HK-2 (cell line): ENCODE data around the gene S100B.
"Not testable (repeated sequence)": the region's sequence is repeated elsewhere in the genome, so short reads cannot be mapped to it uniquely, and the experiment has no call there.

Experiments used
- DNase-seq: peaks from one replicate; pipeline ENCODE4 v3.0.0-alpha.2; 2018; ENCODE audit not compliant: unreplicated experiment

Gene S100B

DNA sequence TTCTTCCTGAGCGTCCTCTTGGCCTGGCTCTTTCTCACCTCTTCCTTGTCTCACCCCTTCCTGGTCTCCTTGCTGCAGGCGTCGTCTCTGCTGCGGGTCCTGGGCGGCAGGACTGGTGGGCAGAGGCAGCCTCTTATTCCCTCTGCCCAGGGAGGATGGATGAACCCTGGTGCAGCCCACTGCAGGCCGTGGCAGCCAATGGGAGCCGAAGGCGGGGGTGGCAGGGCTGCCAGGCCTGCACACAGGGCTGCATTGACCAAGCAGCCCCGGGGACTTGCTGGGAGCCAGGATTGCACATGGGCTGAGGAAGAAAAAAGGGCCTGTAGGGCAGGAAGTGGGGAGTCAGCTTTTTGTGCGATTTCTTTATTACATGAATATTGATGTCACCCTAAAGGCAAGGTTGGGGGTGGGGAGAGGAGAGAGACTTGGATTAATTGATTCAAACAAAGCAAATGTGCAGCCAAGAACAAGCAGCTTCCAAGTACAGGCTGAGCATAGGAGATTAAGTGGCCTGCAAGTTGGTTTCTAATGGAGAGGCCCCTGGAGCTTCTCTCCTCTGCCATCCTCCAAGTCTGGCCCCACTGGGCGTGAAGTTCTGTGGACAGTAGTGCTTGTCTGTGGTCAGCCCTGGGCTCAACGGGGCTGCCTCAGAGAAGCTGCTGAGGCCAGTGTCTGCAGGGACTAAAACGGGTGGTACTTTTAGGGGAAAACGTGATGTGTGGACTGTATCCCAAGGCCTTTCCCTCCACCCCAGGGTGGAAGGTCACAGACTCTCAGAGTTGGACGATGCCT, at the start of gene S100B:
Gene S100B, minus strand, starts transcription at position 108 of the 792 bp plus-strand sequence. CDS start 2,667 bp downstream, outside the sequence.
- no peak for DNase-seq

DNA sequence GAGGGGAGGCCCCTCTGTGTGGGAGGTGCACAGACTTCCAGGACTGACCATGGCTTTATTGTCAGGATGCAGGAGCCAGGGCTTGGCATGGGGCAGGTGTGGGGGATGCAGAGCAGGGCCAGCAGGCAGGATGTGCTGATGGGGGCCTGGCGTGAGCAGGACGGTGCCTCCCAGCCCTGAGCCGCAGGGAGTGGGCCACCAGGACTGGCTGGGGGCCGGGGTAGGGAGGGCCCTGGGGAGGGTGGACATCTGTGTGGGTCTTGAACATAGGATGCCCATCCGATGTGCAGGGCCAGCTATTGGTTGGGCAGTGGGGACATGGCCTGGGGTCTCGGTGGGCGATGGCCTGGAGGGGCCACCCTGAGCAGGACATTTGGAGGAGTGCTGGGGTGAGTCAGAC, 46.2 kb upstream of the S100B start:
- no peak for DNase-seq

DNA sequence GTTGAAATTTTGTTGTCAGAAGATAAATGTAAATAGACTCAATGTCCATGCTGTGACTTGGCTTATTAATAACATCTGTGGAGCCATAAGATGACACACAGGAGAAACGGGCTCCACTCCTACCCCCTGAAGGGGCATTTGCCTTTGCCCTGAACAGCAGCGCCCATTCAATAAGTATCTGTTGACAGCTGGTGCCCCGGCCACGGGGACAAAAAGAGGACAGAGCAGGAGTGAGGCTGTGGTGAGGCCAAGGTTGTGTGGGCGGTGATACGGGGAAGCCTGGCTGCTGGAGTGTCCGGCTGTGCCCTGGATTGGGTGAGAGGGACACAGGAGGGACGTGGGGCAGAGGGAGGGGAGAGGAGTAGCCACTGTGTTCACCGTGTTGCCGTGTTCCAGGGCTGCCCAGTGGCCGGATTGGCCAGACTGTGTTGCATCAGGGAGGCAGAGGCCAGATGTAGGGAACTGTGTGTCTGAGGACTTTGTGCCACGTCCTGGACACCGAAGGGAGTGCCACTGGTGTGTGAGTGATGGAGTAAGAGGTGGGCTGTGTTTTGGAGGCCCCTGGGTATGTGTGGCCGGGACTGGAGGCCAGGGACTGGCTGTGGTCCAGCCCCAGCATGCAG, 45.7 kb upstream of the S100B start:
- DNase-seq: no peak

DNA sequence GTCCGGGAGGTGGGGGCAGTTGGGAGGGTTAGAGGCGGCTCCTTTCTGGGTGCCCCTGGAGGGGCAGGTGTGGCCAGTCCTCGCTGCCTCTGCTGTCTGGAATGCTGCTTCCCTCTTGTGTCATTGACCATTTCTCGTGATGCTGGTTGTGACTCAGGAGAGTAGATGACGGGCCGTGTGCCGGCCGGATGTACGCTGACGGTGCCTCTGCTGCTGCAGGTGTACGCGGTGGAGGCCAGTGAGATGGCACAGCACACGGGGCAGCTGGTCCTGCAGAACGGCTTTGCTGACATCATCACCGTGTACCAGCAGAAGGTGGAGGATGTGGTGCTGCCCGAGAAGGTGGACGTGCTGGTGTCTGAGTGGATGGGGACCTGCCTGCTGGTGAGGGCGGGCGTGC, 44.5 kb upstream of the S100B start:
- DNase-seq: no peak

DNA sequence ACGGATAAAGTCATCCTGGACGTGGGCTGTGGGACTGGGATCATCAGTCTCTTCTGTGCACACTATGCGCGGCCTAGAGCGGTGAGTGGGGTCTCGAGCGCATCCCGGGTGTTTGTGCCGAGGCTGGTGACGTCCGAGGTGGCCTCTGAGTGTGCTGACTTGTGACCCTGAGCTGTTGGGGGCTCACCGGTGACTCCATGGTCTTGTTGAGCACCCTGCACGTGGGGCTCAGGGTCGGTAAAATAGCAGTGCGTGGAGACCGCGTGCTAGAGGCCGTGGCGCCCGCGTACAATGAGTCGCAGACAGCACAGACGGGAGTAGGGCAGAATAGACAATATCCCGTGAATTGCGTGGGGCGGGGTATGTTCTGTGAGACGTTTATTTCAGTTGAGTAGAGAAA, 43.7 kb upstream of the S100B start:
- DNase-seq: no peak

DNA sequence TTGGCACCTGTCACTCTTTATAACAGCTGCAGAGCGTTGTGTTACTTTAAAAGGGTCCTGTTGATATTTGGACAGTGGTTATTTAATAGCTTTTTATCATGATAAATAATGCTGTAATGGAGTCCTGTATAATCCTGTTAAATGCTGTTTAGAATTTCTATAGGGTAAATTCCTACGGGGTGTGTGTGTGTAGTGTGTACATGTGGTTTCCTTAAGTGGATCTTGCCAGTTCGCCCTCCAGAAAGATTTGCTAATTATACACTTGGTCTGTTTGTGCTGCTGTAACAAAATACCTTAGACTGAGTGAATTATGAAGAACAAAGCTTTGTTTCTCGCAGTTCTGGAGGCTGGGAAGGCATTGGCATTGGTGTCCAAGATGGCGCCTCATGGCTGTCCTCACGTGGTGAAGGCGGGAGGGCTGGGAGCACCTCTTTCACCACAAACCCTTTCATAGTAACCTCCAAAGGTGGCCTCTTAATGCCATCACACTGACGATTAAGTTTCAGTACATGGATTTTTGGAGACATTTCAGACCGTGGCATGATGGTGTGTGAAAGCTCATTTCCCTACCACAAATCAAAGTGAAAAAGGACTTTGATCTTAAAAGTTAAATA, 41.8 kb upstream of the S100B start:
- DNase-seq: no peak

DNA sequence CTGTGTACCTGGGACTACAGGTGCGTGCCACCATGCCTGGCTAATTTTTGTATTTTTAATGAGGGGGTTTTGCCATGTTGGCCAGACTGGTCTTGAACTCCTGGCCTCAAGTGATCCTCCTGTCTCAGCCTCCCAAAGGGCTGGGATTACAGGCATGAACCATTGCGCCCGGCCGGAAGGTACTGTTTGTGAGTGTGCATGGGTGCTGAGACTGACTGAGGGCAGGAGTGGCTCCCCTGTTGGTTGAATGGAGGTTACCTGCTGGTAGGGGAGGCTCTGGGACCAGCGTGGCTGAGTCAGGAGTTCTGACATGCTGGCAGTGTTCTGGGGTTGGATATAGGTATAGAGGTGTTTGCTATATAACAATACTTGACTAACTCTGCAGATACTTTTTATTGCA, 41.0 kb upstream of the S100B start:
- no peak for DNase-seq

DNA sequence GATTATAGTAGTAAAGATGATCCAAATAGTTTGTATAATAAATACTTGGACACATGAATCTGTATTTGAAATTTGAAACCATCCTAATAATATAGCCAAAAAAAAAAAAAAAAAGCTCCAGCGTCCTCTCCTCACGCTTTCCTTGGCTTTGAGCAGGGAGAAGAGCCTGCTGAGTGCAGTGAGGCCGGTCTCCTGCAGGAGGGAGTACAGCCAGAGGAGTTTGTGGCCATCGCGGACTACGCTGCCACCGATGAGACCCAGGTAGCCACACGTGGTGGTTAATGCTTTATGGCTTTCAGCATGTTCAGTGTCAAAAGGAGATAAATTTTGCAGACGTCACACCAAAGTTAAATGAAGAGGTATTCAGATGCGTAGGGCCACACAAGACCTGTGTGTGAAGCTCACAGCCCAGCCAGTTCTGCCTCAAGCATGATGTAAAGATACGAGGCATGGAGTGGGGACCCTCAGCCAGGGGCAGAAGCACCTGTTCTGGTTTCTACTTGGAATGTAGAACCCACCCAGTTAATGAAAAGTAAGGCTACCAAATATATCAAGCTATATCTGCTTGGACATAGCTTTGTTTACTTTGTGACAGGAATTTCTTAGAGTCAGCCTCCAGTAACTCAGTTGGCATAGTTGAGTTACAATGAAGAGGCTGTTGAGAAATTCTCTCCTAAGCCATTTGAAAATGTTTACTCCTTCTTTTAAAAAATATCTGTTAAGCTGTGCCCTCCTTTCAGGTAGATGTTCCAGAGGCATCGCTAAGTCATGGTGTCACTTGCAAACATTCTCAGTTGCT, 38.7 kb upstream of the S100B start:
- no peak for DNase-seq

DNA sequence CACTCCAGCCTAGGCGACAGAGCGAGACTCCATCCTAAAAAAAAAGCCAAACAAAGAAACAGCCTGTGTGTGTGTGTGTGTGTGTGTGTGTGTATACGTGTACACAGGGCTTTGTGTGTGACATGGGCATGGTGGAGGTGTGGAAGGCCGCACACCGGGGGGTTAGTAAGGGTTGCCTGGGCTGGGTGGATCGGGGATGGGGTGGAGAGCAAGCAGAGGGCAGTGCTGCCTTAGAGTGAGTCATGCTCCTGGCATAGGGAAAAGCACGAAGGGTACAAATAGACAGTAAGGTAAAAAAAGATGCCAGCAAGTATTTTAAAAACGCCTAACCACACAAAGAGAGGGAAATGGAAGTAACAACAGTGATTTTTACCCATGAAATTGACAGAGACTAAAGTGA, 36.8 kb upstream of the S100B start:
- DNase-seq: no peak

DNA sequence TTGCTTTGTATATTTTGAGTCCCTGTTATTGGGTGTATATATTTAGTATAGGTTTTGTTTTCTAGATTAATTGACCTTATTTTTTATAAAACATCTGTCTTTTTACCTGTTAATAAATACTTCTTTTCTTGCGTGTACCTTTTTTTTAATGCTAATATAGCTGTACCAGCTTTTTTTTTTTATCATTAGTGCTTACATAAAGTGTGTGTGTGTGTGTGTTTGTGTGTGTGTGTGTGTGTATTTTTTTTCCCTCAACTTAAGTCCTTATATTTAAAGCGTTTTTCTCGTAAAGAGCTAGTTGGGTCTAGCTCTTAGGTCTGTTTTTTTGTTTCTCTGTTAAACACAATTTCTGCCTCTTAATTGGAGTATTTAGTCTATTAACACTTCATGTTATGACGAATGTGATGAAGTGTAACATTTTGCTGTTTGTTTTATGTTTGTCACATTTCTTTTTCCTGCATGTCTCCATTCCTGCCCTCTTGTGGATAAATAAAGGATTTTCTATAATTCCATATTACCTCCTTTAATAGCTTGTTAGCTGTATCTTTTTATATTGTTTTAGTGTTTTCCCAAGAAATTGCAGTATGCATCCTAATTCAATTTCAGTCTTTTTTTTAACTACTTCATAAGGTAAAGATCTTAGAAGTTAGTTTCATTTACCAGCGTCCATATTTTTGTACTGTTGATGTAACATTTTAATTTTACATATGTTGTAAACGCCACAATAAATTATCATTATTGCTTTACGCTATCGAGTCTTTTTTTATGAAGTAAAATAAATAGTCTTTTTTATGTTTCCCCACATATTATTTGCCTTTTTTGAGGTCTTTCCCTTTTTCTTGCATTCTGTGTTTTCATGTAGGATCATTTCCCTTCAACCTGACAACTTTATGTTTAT, 34.9 kb upstream of the S100B start:
- DNase-seq: no peak

DNA sequence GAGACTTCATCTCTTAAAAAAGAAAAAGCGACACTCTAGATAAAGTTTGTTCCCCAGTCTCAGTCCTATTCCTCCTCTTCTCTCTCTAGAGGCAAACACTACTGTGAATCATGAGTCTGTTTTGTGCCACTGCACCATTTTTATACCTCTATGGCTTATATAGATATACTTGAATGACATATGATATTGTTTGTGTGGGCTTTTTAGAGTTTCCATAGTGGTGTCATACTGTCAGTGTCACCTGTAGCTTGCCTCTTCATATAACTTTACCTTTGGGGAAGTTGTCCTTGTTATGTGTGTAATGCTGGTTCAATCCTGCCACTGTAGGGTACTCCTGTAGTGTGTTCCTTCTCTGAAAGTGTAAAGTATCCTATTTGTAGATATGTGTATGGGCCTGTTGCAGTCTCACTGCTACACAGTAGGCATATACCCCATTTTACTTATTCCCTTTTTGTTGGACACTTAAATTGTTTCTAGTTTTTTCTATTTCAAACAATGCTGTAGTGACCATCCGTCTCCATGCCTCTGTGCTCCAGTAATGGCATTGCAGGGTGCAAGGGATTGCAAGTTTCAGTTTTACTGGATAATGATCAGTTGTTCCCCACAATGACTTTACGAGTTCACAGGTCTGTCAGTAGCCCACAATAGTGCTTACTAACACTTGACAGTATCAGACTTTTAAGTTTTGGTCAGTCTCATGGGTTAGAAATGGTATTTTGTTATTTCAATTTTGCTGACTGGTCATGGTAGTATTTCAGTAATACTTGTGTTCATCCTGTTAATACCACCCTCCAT, 33.3 kb upstream of the S100B start:
- no peak for DNase-seq

DNA sequence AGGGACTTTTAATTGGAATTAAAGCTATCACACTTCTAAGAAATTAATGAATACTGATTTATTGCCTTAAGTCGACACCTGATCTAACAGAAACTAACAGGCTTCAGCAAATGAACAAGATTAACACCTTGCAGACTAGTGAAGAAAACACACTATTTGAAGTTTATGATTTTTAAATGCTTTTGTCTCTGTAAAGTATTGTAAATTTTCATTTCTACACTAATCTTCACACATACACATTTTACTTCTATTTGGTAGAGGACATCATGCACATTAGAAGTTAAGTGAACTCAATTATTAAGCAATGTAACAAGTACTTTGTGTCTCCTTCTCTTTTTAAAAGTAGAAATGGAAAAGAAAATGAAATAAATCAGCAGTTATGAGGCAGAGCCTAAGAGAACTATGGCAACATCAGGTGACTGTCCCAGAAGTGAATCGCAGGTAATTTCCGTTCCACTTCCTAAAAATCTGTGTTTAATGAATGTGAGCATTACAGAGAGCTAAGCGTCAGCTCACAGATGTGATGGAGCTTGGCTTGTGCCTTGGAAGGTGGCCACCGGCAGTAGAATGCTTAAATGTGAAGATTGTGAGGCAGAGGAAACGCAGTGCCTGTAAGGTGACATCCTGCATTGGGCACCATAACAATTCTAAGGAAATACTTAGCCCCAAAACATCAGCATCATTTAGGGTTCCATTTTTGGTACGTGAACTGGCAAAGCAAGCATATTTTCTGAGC, 31.8 kb upstream of the S100B start:
- DNase-seq: no peak

DNA sequence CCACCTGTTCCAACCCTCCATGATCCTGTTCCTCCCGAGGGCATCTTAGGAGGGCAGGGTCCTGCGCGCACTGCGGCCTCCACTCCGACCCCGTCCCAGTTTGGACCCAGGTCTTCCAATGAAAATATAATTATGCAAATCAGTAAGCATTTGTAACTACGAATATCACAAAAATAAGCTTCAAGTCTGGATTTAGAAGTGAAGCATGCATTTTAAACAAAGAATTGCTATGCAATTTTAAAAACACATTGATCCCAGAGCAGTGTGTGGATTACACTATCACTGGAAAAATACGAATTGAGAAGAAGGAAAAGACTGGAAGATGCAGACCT, 31.3 kb upstream of the S100B start:
- no peak for DNase-seq

DNA sequence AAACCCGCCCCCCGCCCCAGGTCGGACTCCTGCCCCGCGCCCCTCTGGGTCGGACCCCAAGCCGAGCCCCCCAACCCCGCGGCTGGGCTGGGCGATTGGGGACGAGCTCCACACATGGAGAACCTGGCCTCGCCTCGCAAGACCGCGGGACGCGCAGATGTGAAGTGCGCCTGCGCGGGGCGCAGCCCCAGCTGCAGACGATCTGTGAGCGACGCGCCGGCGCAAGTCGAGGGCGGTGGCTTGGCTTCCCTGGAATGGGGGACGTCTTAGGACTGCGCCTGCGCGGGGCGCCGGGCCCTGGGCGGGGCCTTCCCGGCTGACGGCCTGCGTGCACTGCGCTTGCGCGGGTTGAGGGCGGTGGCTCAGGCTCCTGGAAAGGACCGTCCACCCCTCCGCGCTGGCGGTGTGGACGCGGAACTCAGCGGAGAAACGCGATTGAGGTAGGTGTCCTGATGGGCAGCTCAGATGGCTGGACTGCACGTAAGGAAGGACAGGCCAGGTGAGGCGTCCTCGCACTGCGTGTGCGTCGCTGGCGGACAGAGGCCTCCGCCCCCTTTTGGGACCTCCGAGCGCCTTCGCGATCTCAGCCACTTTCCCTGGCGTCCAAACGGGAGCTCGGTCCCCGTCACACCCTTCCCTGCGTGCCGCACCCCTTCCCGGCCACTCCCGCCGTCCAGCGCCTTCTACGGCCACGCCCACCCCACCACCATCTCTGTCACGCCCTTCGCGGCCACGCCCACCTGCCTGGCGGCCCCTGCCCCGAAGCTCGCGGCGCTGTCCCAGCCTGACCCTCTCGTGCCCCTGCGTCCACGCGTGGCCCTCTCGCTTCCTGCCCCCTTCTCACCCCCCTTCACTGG, 30.7 kb upstream of the S100B start, which contains the start of gene PRMT2:
Gene PRMT2, plus strand, starts transcription at position 351 of the 857 bp plus-strand sequence. CDS start 1,278 bp downstream, outside the sequence.
- DNase-seq: peak; percentile 95

DNA sequence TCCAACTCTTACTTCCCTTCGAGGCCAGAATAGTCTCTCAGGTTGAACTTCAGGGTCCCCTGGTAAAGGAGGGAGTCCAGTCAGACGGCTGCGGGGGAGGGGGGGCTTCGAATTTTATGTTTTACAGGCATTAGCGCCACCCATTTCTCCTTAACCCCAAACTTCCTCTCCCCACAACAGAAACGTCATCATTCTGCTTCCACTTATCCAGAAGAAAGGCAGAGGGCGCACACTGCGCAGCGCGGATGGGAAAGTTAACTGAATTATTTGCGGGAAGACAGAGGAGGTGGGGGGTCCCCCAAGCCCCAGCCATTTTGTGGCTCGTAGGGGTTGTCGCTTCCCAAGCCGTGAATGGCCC, 30.1 kb upstream of the S100B start:
- DNase-seq: no peak

DNA sequence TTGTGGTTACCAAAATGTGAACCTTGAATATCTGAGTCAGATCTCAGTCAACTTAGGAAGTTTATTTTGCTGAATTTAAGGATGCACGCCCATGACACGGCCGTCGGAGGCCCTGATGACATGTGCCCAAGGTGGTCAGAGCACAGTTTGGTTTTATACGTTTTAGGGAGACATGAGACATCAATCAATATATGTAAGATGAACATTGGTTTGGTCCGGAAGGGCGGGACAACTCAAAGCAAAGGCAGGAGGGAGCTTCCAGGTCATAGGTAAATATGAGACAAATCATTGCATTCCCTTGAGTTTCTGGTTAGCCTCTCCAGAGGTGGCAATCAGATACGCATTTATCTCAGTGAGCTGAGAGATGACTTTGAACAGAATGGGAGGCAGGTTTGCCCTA, 29.5 kb upstream of the S100B start:
- DNase-seq: no peak

DNA sequence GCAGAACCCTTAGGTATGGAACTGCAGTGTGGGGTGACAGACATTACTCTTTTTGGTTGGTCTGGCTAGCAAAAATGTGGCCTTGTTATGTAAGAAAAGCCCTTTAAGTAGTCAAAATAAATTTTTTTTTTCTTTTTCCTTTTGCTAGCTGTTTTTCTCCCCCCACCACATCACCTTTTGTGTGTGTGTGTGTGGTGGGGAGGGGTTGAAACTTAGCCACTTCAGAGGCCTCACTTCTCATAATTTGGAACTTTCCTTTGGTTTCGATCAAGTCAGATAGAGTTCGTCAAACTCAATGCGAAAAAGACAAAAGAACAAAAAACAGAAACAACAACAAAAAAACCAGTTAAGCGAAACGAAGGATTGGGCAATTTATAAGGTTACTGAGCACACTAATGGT, 28.7 kb upstream of the S100B start:
- DNase-seq: no peak

DNA sequence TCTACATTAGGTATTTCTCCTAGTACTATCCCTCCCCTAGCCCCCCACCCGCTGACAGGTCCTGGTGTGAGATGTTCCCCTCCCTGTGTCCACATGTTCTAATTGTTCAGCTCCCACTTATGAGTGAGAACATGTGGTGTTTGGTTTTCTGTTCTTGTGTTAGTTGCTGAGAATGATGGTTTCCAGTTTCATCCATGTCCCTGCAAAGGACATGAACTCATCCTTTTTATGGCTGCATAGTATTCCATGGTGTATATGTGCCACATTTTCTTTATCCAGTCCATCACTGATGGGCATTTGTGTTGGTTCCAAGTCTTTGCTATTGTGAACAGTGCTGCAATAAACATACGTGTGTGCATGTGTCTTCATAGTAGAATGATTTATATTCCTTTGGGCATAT, 26.0 kb upstream of the S100B start:
- not testable (repeated sequence) for DNase-seq

DNA sequence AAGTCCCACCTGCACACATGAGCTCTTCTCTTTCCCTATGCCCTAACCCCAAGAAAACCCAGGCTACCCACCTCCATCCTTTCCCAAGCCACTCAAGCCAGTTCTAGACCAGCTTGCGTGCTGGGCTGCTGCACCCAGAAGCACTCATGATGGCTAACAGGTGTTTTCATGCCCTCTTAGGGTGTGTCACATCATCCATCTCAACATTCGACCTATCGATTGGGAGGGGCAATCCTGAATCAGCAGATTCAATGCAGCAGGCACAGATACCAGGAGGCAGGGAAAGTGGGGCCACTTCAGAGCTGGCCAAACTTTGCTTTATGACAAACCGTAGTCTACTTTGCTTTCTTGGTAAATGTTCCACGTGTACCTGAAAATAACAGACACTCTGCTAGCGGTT, 24.0 kb upstream of the S100B start:
- DNase-seq: no peak
